Measurements from ENCODE around the gene C10orf90.

GRCh38 chr10:126551202-126551601 lies 119.3 kb downstream of the C10orf90 start:
- TF ChIP-seq POLR2A (IDR thresholded peaks at IDR 0.05) (no peak), CTCF (IDR thresholded peaks at IDR 0.05) (no peak), POLR2AphosphoS5 (IDR thresholded peaks at IDR 0.05) (no peak)

All from breast epithelium (tissue), 3 donors.